Stimulated activated CD8-positive, alpha-beta memory T cell treated with anti-CD3 and anti-CD28 coated beads, Interleukin-2, amount 100 ng/mL, for 48 hours (primary cell): ENCODE measurements around the gene GSTM3.
"Not testable (repeated sequence)": the region's sequence is repeated elsewhere in the genome, so short reads cannot be mapped to it uniquely, and the experiment has no call there.

Source experiments
- DNase-seq, 2 donors: peaks; one replicate each; pipeline ENCODE4 v3.0.0-alpha.2; 2020; ENCODE audit warnings: low read depth in 2 of 2

GSTM3 gene

DNA sequence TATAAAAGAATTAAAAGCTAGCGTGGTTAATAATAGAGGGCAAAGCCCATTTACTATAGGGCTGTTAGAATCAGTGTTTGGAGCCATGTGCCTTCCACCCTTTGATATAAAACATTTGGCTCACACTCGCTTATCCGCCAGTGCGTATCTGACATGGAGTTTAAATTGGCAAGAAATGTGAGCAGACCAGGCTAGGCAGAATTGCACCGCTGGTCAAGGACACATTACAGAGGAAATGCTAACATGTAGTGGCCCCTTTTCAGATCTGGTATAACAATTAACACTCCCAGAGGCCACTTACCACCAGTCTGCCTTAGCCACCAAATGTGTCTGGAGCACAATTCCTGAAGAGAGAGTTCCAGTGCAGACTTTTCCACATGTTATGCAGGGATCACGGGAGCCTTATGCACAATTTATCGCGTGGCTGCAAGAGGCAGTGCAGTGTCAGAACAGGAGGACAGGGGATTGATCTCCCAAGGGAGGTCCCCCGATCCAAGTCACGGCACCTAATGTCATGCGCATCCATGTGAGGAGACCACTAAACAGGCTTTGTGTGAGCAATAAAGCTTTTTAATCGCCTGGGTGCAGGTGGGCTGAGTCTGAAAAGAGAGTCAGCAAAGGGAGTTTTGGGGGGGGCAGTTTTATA is 14.0 kb downstream of the GSTM3 start:
- DNase-seq, result no peak

DNA sequence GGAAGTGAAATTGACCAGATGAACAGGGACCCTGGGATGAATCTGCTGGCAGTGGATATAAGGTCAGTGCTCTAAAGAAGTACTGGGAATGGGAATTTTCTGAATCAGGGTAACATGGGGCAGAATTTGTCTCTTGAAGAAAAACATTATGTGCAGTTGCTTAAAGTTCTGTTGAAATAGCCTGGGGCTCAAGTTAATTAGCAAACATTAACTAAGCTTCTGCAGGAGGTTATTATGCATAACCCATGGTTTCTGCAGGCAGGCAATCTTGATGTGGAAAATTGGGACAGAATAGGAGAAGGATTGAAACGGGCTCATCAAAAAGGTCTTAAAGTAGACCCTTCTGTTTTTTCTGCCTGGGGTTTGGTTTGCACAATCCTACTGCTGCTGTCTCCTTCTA is 14.8 kb downstream of the GSTM3 start:
- DNase-seq, result no peak

DNA sequence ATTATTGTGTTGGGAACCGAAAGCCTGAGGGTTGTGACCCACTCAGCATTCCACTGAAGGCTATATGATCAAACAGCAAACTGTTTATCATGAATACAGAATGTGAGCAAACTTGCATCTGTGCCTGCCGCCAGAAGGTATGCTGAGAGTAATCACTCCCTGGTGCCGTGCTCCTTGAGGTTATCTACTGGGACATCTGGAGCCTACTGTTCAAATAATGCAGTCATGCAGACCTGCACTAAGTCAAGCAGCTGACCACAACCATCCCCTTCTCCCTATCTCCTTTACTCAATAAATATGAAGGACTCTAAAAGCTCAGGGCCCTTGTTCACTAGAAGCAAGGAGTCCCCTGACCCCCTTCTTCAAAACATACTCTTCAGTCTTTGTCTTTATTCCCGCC is 15.3 kb downstream of the GSTM3 start:
- no peak for DNase-seq

DNA sequence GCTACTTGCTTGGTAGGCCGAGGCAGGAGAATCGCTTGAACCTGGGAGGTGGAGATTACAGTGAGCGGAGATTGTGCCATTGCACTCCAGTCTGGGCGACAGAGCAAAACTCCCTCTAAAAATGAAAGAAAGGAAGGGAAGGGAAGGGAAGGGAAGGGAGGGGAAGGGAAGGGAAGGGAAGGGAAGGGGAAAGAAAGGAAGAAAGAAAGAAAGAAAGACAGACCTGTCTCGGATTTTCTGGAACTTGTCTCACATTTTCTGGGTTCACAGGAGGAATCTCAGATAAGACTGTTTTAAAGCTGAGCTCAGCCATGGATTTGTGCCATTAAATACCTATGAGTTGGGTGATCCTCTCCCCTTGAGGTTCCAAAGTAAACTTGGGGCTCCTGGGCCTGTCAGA is 15.9 kb downstream of the GSTM3 start:
- no peak for DNase-seq

DNA sequence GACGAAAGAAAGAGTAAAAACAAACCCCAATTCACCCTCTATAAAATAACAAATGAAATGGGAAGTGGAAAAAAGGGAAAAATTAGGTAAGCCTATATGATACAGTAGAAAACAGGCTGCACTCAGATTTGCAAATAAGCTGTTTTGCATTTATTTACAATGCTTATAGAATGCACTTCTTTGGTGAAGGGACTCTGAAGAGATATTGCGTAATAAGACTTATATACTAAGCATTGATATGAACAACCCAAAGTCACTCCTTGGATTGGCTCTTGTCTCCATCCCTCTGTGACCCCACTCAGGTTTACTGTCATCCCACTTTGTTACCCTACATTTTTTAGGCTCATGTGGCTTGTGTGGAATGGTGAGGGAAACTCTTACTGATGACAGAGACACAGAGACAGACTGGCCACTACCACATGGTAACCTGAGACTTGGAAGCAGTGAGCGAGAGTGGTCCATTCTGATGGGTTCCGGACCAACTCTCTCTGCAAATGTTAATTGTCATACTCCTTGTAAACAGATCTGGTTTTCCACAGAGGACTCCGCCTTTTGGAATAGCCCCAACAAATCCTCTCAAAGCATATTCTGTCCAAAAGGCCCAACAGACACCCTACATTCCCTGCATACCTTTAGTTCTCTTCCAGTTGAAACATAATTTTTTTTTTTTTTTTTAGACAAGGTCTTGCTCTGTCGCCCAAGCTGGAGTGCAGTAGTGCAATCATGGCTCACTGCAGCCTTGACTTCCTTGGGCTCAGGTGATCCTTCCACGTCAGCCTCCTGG is 17.7 kb downstream of the GSTM3 start:
- DNase-seq, result no peak

DNA sequence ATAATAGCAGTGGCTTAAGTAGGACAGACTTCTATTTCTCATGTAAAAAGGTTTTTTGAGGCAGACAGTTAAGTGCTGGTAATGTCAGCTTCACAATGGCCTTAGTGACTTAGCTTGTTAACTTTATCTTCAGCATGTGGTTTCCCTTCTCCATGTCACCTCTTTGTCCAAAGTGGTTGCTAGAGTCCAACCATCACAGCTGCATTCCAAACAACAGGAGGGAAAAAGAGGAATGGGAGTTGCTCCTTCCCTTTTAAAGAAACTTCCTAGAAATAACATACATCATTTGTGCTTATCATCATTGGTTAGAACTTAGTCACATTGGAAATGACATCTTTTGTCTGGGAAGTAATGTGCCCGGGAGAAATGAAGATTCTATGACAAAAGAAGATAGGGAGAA is 18.9 kb downstream of the GSTM3 start:
- DNase-seq, result no peak

DNA sequence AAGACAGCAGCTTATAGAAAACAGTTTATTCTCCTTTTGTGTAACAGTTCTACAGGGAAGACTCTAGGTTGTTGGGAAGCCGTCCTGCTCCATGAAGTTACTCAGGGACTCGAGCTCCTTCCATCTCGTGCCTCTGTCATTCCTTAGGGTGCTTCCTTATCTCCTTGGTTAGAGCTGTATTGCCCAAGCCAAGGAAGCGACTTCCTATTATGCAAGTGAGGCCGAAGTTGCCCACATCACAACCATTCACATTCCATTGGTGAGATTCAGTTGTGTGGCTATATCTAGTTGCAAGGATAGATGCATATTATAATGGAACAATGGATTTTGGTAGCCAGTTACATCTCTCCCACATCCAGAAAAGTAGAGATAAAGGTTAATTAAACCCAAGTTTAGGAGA is 19.8 kb downstream of the GSTM3 start:
- no peak for DNase-seq

DNA sequence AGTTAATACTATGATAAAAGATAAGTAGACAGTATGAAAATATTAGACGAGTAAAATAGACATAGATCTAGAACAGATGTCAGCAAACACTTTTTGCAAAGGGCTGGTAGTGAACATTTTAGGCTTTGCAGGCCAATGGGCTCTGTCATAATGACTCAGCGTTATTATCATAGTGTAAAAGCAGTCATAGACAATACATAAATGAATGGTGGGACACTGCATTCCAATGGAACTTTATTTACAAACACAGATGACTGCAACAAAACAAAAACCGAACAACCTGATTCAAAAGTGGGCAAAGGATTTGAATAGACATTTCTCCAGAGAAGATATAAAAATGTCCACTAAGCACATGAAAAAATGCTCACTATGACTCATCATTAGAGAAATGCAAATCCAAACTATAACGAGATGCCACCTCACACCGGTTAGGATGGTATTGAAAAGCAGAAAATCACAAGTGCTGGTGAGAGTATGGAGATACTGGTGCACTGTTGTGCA is 21.5 kb downstream of the GSTM3 start:
- DNase-seq, result no peak

DNA sequence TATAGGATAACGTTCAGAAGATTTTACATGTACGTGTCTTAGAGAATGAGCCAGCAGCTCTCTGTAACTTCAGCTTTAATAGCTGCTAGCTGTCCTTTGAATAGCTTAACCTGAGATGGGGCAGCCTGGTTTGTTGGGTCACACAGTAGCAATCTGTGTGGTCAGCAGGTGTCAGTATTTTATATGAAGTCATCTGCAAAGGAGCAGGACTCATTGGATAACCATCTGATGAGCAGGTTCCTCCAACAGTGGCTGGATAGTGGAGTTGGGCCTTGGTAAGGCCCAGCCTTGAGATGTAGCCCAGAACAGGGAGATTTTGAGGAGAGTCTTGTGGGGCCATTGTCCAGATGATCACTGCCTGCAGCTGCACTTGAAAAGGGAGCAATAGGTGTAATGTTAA is 22.3 kb downstream of the GSTM3 start:
- no peak for DNase-seq

DNA sequence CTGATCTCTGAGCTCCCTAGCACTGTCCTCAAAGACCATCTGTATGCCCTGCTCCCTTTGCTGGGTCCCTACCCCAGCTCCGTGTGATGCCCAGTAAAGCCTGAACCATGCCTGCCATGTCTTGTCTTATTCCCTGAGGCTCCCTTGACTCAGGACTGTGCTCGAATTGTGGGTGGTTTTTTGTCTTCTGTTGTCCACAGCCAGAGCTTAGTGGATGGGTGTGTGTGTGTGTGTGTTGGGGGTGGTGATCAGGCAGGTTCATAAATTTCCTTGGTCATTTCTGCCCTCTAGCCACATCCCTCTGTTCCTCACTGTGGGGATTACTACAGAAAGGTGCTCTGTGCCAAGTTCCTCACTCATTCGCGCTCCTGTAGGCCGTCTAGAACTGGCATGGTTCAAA is 23.1 kb downstream of the GSTM3 start:
- DNase-seq, result no peak

DNA sequence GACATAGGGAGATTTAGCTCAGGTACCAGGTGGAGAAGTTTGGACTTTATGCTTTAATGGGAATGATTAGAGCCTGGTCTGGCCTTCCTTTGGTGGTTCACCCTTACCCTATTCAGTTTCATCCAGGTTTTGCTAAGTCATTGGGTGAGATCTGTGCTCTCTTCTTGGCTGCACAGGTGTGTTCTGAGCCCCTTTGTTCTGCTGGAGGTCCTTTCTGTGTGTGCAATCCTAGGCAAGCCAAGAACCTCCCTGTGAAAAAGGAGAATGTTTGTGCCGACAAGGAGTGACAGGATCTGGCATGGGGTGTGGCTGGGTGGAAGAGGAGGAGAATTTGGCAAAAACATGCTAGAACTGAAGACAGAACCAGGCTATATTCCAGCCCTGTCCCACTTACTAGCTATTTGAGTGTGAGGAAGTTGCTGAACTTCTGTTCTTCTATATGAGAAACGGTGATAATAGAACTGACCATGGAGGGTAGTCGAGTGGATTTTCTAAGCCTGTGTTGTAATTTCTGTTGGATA is 24.2 kb downstream of the GSTM3 start:
- DNase-seq, result no peak

DNA sequence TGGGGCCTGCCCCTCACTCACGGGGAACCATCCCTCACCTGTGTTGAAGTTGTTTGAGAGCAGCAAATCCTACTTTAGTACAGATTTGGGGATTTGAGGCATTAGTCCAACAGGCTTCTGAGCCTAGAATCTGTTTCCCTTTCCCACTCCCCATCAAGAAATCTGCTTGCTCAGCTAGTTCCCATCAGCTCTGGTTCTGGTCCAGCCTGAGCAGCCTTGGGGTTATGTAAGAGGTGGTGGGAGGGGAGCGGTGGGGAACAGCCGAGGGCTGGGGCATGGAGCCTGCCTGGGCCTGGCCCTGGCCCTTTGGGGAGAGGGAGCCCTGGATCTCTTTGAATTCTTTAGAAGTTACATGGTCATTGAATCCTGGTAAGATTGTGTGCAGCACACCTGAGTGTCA is 24.7 kb downstream of the GSTM3 start:
- no peak for DNase-seq

DNA sequence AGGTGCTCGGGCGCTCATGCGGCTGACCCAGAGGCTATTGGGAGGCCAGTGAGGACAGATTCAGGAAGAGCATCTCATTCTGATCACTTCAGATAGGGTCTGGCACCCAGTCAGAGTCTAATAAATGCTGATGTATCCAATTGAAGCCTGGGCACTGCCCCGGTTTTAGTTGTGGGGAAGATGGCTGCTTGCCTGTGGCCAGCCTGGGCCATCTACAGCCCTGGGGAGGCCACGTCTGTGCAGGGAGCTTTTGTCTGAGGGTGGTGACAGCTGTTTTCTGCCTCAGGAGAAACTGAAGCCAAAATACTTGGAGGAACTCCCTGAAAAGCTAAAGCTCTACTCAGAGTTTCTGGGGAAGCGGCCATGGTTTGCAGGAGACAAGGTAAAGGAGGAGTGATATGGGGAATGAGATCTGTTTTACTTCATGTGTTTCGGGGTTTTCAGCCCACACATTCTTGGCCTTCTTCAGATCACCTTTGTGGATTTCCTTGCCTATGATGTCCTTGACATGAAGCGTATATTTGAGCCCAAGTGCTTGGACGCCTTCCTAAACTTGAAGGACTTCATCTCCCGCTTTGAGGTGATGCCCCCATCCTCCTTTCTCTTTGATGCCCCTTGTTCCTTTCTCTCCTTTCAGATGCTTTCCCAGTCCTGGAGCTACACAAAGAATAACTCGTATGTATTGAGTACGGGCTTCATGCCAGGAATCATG is 26.0 kb downstream of the GSTM3 start:
- no peak for DNase-seq

DNA sequence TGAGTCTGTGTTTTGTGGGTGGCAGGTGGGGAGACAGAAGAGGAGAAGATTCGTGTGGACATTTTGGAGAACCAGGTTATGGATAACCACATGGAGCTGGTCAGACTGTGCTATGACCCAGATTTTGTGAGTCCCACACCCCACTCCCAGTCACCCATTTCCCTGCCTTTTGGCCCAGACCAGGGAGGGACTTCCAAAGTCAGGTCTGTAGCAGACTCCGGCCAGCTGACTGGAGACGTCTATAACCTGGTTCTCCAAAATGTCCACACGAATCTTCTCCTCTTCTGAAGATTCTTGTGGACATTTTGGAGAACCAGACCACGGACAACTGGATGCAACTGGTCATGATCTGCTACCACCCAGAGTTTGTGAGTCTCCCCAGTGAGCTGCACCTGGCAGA is 27.2 kb downstream of the GSTM3 start:
- no peak for DNase-seq

DNA sequence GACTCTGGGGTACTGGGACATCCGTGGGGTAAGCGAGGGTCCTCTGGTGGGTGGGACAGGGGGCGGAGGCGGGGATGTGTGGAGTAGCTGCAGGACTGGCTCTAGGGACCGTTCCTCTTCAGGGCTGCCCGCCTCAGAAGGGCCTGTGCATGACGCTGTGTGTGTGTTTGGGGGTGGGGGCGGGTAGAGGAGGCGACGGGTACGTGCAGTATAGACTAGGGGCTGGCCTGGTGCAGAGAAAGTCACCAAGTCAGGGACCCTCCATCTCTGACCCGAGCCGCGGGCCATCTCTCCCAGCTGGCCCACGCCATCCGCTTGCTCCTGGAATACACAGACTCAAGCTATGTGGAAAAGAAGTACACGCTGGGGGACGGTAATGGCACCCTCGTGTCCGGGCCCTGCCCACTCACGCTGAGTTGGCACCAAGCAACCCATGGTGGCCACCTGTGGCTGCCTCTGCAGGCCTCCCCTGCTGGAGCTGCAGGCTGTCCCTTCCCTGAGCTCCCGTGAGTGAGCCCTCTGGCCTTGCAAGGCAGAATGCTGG is 28.4 kb downstream of the GSTM3 start:
- no peak for DNase-seq

DNA sequence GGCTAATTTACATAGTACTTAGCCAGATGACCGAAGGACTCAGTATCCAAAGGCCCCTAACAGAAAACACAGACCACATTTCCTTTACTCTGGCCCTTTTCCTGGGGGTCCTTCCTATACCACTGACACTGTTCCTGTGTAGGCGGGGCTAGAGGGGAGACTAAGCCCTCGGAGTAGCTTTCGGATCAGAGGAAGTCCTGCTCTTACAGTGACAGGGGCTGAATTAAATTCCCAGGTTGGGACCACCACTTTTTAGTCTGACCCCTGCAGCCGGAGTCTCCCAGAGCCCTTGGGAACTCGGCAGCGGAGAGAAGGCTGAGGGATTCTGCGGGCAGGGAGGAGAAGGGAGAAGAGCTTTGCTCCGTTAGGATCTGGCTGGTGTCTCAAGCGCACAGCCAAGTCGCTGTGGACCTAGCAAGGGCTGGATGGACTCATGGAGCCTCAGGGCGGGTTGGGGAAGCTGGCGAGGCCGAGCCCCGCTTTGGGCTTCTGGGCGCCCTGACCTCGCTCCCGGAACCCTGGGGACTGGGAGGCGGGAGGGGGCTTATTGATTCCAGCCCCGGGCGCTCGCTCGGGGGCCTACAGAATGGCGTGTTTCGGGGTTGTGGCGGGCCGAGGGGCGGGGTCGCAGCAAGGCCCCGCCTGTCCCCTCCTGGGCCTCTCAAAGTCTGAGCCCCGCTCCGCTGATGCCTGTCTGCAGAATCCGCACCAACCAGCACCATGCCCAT is 29.1 kb downstream of the GSTM3 start, which contains the start of gene GSTM5:
Gene GSTM5 (plus strand): TSS at position 659 of the 728 bp plus-strand sequence. CDS start 62 bp downstream, at position 721.
- not testable (repeated sequence) for DNase-seq

DNA sequence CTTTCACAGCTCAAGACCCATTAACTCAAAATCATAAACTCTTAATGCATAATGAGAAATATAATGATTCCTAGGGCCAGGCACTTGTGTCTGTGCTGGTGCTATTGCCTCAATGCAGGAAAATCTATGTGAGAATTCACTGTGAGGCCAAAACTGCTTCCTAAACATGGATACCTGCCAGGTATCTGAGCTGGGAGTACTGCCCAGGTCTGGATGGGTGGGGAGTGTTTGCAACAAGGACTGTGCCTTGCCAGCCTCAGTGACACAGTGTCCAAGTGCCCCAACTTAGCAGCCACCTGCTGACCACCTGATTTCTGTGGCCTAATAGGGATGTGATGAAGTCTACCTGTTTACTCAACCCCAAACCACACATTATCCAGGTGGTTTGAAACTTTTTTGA is 31.0 kb downstream of the GSTM3 start:
- DNase-seq, result not testable (repeated sequence)

DNA sequence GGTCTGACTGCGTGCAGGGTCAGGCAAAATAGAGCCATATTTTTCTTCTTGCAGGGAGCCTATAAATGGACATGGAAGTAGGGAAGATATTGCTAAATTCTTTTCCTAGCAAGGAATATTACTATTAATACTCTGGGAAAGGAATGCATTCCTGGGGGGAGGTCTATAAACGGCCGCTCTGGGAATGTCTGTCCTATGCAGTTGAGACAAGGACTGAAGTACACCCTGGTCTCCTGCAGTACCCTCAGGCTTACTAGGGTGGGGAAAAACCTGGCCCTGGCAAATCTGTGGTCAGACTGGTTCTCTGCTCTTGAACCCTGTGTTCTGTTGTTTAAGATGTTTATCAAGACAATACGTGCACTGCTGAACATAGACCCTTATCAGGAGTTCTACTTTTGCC is 31.9 kb downstream of the GSTM3 start:
- not testable (repeated sequence) for DNase-seq

DNA sequence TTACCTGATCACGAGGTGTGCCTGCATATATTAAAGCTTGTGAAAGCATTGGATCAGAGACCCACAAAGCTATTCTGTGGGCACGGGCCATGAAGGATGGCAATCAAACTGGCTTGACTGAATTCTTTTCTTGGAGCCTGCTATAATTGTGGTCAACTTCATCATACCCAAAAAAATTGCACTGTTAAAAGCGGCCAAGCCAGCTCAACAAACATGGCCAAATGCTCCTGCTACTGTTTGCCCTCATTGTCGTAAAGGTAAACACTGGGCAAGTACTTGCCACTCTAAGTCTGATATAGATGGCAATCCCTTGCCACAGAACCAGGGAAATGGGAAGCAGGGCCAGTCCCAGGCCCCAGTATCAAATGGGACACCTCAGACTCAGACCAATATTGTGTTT is 35.4 kb downstream of the GSTM3 start:
- DNase-seq, result no peak

DNA sequence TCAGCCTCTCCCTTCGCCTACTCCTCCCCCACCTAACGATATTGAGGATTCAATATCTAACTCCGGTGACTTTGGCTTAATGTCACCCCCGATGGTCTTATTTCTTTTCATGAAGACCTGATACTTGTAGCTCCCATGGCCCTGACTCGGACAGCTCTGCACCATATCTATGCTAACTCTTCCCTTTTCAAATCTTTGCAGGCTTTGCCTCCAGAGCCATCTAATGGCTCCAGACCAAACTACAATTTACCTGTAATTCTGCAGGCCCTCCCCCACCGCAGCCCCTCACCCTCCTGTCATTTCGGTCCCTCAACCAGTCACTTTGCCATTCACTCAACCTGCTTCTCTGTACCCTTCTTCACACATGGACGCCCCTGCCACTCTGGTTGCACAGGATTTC is 36.7 kb downstream of the GSTM3 start:
- DNase-seq, result no peak

DNA sequence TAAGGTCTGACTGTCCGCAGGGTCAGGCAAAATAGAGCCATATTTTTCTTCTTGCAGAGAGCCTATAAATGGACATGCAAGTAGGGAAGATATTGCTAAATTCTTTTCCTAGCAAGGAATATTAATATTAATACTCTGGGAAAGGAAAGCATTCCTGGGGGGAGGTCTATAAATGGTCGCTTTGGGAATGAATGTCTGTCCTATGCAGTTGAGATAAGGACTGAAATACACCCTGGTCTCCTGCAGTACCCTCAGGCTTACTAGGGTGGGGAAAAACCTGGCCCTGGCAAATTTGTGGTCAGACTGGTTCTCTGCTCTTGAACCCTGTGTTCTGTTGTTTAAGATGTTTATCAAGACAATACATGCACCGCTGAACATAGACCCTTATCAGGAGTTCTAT is 37.9 kb downstream of the GSTM3 start:
- DNase-seq, result not testable (repeated sequence)
